ENCODE results near the gene EXT2.

DNA sequence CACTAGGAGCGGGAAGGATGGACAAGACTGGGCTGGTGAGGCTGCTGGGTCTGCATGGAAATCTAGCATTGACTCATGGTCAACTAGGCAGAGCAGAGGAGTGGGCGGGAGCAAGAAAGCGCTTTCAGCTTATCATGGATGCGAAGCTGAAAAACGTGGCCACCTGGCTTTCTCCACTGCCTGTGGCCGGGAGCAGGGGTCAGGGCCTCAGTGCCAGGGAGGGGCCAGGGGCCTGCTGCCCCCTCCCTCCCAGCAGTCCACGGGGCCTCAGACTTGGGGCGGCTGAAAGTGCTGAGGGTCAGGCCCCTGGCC is 168.9 kb downstream of the EXT2 start:
- TF ChIP-seq EZH2 (IDR thresholded peaks at IDR 0.05; ENCODE audit: insufficient read depth, poor library complexity, severe bottlenecking): no peak
- no peak for TF ChIP-seq EZH2phosphoT487 (IDR thresholded peaks at IDR 0.05; ENCODE audit: insufficient read depth, low read depth)
